WTC11 (cell line): Measurements from ENCODE around the gene AGXT. TPM values are rescaled to one million over a fixed set of nuclear protein-coding genes. Genes with fewer than 3 reads are reported as not detected.

Experiments
- ATAC-seq: fragments of 200-7000 bp; cut with Tn5 transposase; 2 replicates; pipeline ENCODE4 v1.10.0; 2021; ENCODE audit warnings: mild to moderate bottlenecking, moderate library complexity
- CTCF ChIA-PET: fragments of 300-600 bp; sonication (Branson Sonifier 250); formaldehyde crosslinking; loops from one replicate; lab custom pipeline; 2021; ENCODE audit warnings: antibody characterized with exemption; lab: Charles Lee
- POLR2A ChIA-PET: fragments of 350-600 bp; sonication (Branson Sonifier 250); formaldehyde crosslinking; loops from one replicate; lab custom pipeline; 2021; ENCODE audit warnings: antibody characterized with exemption; lab: Charles Lee
- DNase-seq: peaks from one replicate; pipeline ENCODE4 v3.0.0; 2021; ENCODE audit warnings: low spot score
- H3K27ac Mint-ChIP-seq: 2 replicates; pipeline ENCODE4 v1.8.0; 2021; ENCODE audit warnings: mixed read lengths
- H3K27me3 Mint-ChIP-seq: 2 replicates; pipeline ENCODE4 v1.8.0; 2021; ENCODE audit warnings: low read depth, mild to moderate bottlenecking, moderate library complexity, mixed read lengths
- H3K36me3 Mint-ChIP-seq: 2 replicates; pipeline ENCODE4 v1.8.0; 2021; ENCODE audit warnings: mixed read lengths
- H3K4me1 Mint-ChIP-seq: 2 replicates; pipeline ENCODE4 v1.8.0; 2022; ENCODE audit warnings: mixed read lengths
- H3K4me3 Mint-ChIP-seq: 2 replicates; pipeline ENCODE4 v1.8.0; 2021; ENCODE audit warnings: mild to moderate bottlenecking, moderate library complexity, mixed read lengths
- H3K9me3 Mint-ChIP-seq: 2 replicates; pipeline ENCODE4 v1.8.0; 2021; ENCODE audit warnings: mixed read lengths
- ARID4B ChIP-seq: sonication (generic); formaldehyde crosslinking; IDR thresholded peaks from 2 replicates; pipeline ENCODE4 v1.8.0; 2023; ENCODE audit warnings: missing genetic modification reagents, mild to moderate bottlenecking, borderline replicate concordance
- CREB1 ChIP-seq: sonication (generic); formaldehyde crosslinking; IDR thresholded peaks from 2 replicates; pipeline ENCODE4 v1.8.0; 2023; ENCODE audit warnings: mild to moderate bottlenecking, missing genetic modification reagents
- ERG ChIP-seq: fragments of 250-450 bp; sonication (Bioruptor Pico); IDR thresholded peaks from 2 replicates; pipeline ENCODE4 v1.8.0; 2021; ENCODE audit warnings: mild to moderate bottlenecking
- GRHL2 ChIP-seq: fragments of 250-450 bp; sonication (Bioruptor Pico); IDR thresholded peaks from 2 replicates; pipeline ENCODE4 v1.8.0; 2022; ENCODE audit warnings: mild to moderate bottlenecking, moderate library complexity; ENCODE audit not compliant: insufficient replicate concordance, severe bottlenecking
- HMGXB4 ChIP-seq: sonication (generic); formaldehyde crosslinking; IDR thresholded peaks from 2 replicates; pipeline ENCODE4 v1.8.1; 2023; ENCODE audit warnings: mild to moderate bottlenecking, moderate library complexity, missing genetic modification reagents
- JAZF1 ChIP-seq: fragments of 250-450 bp; sonication (Bioruptor Pico); IDR thresholded peaks from 2 replicates; pipeline ENCODE4 v1.9.0; 2021; ENCODE audit warnings: moderate library complexity, mild to moderate bottlenecking, inconsistent platforms
- PRDM15 ChIP-seq: sonication (generic); formaldehyde crosslinking; IDR thresholded peaks from 2 replicates; pipeline ENCODE4 v1.8.0; 2022; ENCODE audit warnings: missing genetic modification reagents
- SP1 ChIP-seq: sonication (generic); formaldehyde crosslinking; conservative IDR thresholded peaks from 2 replicates; pipeline ENCODE4 v1.8.1; 2022; ENCODE audit warnings: missing genetic modification reagents
- TCF7 ChIP-seq: sonication (generic); formaldehyde crosslinking; IDR thresholded peaks from 2 replicates; pipeline ENCODE4 v1.8.0; 2022; ENCODE audit warnings: mild to moderate bottlenecking, low read depth, missing genetic modification reagents, moderate library complexity
- ZBTB21 ChIP-seq: sonication (generic); formaldehyde crosslinking; IDR thresholded peaks from 2 replicates; pipeline ENCODE4 v1.8.1; 2023; ENCODE audit warnings: mild to moderate bottlenecking, missing genetic modification reagents, borderline replicate concordance
- ZNF423 ChIP-seq: fragments of 250-450 bp; sonication (Bioruptor Pico); IDR thresholded peaks from 2 replicates; pipeline ENCODE4 v2.1.2; 2022; ENCODE audit warnings: mild to moderate bottlenecking, moderate library complexity
- total RNA-seq: library from RNA; stranded (reverse); gene quantifications from 3 replicates; pipeline ENCODE4 v1.2.3, GENCODE V29; 2021
- TF ChIP-seq, protein P1 (sequence below): fragments of 250-450 bp; sonication (Bioruptor Pico); IDR thresholded peaks from 2 replicates; pipeline ENCODE4 v1.9.0; 2021; ENCODE audit warnings: mild to moderate bottlenecking, borderline replicate concordance
- TF ChIP-seq, protein P2 (sequence below): sonication (generic); formaldehyde crosslinking; IDR thresholded peaks from 2 replicates; pipeline ENCODE4 v1.8.1; 2022; ENCODE audit warnings: mild to moderate bottlenecking, moderate library complexity, missing genetic modification reagents
- TF ChIP-seq, protein P3 (sequence below): sonication (generic); formaldehyde crosslinking; IDR thresholded peaks from 2 replicates; pipeline ENCODE4 v1.8.1; 2023; ENCODE audit warnings: mild to moderate bottlenecking, missing genetic modification reagents
- TF ChIP-seq, protein P4 (sequence below): sonication (generic); formaldehyde crosslinking; conservative IDR thresholded peaks from 2 replicates; pipeline ENCODE4 v1.8.1; 2022; ENCODE audit warnings: mild to moderate bottlenecking, missing genetic modification reagents

The AGXT gene
- total RNA-seq, 1 experiment from 2014 or later: 0.24 TPM

DNA sequence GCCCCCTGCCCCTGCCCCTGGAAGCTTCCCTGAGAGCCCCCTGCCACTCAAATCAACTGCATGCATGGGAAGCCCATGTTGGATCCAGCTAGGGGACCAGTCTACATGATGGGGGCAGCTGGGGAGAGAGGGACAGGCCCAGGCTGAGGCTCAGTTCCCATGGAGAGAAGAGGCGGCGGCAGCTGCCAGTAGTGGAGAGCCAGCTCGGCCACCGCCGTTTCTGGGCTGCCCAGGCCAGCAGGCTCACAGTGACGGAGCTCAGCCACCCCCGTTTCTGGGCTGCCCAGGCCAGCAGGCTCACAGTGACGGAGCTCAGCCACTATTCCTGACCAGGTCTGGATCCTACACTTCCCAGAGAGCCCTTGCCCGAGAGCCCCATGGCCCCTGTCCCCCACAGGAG is 23.7 kb downstream of the AGXT start:
- TF ChIP-seq CREB1 (CRISPR knock-in tag) (no peak), ERG (CRISPR knock-in tag) (no peak), HMGXB4 (CRISPR knock-in tag) (no peak), JAZF1 (no peak), GRHL2 (CRISPR knock-in tag) (no peak), ZBTB21 (CRISPR knock-in tag) (no peak), PRDM15 (CRISPR knock-in tag) (no peak), SP1 (CRISPR knock-in tag) (no peak), TCF7 (CRISPR knock-in tag) (no peak), ARID4B (no peak), ZNF423 (CRISPR knock-in tag) (no peak)
- TF ChIP-seq, protein P1, sequence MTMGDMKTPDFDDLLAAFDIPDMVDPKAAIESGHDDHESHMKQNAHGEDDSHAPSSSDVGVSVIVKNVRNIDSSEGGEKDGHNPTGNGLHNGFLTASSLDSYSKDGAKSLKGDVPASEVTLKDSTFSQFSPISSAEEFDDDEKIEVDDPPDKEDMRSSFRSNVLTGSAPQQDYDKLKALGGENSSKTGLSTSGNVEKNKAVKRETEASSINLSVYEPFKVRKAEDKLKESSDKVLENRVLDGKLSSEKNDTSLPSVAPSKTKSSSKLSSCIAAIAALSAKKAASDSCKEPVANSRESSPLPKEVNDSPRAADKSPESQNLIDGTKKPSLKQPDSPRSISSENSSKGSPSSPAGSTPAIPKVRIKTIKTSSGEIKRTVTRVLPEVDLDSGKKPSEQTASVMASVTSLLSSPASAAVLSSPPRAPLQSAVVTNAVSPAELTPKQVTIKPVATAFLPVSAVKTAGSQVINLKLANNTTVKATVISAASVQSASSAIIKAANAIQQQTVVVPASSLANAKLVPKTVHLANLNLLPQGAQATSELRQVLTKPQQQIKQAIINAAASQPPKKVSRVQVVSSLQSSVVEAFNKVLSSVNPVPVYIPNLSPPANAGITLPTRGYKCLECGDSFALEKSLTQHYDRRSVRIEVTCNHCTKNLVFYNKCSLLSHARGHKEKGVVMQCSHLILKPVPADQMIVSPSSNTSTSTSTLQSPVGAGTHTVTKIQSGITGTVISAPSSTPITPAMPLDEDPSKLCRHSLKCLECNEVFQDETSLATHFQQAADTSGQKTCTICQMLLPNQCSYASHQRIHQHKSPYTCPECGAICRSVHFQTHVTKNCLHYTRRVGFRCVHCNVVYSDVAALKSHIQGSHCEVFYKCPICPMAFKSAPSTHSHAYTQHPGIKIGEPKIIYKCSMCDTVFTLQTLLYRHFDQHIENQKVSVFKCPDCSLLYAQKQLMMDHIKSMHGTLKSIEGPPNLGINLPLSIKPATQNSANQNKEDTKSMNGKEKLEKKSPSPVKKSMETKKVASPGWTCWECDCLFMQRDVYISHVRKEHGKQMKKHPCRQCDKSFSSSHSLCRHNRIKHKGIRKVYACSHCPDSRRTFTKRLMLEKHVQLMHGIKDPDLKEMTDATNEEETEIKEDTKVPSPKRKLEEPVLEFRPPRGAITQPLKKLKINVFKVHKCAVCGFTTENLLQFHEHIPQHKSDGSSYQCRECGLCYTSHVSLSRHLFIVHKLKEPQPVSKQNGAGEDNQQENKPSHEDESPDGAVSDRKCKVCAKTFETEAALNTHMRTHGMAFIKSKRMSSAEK (CRISPR knock-in tag): no peak
- TF ChIP-seq, protein P2, sequence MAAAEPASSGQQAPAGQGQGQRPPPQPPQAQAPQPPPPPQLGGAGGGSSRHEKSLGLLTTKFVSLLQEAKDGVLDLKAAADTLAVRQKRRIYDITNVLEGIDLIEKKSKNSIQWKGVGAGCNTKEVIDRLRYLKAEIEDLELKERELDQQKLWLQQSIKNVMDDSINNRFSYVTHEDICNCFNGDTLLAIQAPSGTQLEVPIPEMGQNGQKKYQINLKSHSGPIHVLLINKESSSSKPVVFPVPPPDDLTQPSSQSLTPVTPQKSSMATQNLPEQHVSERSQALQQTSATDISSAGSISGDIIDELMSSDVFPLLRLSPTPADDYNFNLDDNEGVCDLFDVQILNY: no peak
- TF ChIP-seq, protein P3, sequence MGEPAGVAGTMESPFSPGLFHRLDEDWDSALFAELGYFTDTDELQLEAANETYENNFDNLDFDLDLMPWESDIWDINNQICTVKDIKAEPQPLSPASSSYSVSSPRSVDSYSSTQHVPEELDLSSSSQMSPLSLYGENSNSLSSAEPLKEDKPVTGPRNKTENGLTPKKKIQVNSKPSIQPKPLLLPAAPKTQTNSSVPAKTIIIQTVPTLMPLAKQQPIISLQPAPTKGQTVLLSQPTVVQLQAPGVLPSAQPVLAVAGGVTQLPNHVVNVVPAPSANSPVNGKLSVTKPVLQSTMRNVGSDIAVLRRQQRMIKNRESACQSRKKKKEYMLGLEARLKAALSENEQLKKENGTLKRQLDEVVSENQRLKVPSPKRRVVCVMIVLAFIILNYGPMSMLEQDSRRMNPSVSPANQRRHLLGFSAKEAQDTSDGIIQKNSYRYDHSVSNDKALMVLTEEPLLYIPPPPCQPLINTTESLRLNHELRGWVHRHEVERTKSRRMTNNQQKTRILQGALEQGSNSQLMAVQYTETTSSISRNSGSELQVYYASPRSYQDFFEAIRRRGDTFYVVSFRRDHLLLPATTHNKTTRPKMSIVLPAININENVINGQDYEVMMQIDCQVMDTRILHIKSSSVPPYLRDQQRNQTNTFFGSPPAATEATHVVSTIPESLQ (CRISPR knock-in tag): no peak
- TF ChIP-seq, protein P4, sequence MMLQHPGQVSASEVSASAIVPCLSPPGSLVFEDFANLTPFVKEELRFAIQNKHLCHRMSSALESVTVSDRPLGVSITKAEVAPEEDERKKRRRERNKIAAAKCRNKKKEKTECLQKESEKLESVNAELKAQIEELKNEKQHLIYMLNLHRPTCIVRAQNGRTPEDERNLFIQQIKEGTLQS (CRISPR knock-in tag): no peak
- TF ChIP-seq, all 79 proteins: peak for 0
- ChIA-PET CTCF (interaction anchor here (0.9 to 3.3 kb wide), 4 partner anchors 22 to 91 kb away, joined by 3 to 13 read pairs (median 4); no protein-coding TSS in a partner anchor), POLR2A (no interaction called here)
- H3K27me3 Mint-ChIP-seq: no peaks in the 10 kb centered on the region
- H3K4me1 Mint-ChIP-seq: no peaks in the 10 kb centered on the region
- no peaks in the 10 kb centered on the region for H3K9me3 Mint-ChIP-seq
- H3K36me3 Mint-ChIP-seq: no peaks in the 10 kb centered on the region
- H3K4me3 Mint-ChIP-seq: no peak overlapping the region
- ATAC-seq (no peak), DNase-seq (no peak)
- H3K27ac Mint-ChIP-seq: no peak overlapping the region
